ENCODE data around the gene CHADL.
A peak's percentile ranks its signal among the peaks of the same experiment; 100 is the strongest.

The CHADL gene

DNA sequence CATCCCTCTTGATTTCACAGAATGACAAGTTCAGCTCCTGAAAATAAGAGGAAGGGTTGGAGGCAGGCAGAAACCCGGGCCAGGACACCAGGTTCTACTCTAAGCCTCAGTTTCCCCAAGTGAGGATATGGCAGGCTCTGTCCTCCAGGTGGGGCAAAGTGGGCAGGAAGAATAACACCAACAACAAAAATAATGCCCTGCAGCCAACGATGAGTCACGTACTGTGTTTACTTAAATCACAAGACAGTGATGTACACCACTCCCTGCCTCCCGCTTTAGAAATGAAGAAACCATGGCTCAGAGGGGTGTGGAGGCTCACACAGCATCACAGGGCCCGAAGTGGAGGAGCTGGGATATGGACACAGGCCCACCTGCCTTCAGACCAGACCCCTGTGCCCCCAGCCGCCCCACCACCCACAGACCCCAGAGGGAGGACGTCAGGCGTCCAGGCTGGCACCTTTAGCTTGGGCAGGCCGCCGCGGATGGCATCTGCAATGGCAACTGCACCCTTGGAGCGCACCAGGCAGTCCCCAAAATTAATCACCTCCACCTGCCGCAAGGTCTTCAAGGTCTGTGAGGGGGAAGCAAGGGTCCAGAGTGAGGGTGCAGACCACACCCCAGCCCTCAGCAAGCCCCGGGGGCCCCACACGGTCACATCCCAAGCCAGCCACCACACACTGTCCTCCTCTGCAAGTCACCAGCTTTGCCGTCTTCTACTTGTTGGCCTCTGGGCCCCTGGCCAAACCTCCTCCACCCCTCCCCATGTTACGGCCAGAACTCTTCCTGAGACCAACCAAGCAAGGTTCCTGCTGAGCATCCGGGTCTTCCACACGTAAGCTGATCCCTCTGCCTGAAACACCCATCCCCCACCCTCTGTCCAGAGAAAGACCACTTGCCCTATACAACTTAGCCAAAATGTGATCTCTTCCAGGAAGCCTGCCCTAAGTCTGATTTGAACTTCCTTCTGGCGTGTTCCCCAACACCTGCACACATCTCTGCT lies 15.8 kb upstream of the CHADL start:
- no peak for DNase-seq

DNA sequence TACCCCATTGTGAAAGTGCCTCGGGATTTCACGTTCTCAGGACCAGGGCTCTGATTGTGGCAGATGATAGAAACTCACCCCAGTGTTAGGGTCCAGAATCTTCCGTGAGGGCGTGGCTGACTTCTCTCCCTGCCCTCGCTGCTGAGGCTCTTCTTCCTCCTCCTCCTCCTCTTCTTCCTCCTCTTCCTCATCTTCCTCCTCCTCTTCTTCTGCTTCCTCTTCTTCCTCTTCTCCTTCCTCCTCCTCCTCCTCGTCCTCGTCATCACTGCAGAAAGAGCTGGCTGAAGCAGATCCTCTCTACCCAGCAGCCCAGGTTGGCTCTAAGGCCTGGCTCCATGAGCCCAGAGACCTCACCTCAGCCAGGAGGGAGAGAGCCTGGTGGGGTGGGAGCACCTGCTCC lies 13.5 kb upstream of the CHADL start:
- DNase-seq: no peak

DNA sequence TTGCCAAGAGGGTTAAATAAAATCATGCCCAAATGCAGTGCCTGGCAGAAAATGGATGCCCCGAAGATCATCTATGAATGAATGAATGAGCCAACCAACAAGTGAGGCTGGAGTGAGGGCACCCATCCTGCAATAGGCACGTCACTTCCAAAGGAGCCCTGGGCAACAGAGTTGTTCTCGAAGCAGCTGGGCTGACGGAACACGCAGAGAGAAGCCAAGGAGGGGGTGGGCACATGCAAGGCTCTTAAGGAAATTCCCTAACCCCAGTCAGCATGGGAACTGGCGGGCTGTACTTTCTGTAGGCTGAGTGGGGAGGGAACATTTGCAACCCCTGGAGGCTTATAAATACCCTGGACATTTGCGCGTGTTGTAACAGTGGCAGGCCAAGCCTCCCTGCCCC lies 11.6 kb upstream of the CHADL start:
- DNase-seq: no peak

DNA sequence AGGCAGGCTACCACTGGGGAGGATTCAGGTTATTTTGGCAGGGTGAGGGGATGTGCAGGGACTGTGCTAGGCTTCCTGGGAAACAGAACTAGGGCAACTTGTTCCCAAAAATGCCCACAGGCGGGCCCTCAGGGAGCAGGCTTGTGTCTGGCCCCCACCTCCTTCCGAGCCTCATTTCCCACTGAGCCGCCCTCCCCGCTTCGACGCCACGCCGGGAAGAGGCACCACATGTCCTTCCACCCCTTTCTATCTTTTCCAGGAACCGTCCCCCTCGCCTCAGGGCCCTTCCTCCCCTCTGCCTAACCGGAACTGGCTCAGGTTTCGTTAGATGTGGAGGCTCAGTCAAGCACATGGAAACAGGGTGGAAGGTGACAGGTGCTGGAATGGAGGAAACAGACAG lies 9.4 kb upstream of the CHADL start:
- no peak for DNase-seq

GRCh38 chr22:41249442-41249841 lies 8.7 kb upstream of the CHADL start:
- no peak for DNase-seq

DNA sequence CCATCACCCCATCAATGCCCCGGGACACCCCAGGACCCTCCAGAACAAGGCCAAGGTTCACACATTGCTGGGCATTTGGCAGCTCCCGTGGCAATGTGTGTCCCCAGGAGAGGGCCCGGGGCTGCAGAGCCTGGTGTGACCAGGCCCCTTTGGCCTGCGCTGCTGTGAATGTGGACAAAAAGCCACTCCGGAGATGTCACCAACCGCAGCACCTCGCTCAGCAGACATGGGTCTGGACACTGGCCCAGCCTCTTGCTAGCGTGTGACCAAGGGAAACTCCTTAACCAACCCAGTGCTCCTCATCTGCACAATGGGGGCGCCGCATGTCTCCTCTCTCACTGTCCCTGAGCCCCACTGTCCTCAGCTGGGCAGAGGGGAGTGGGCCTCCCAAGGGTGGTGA lies 8.0 kb upstream of the CHADL start:
- no peak for DNase-seq

GRCh38 chr22:41248314-41248713 lies 7.6 kb upstream of the CHADL start:
- DNase-seq: no peak

DNA sequence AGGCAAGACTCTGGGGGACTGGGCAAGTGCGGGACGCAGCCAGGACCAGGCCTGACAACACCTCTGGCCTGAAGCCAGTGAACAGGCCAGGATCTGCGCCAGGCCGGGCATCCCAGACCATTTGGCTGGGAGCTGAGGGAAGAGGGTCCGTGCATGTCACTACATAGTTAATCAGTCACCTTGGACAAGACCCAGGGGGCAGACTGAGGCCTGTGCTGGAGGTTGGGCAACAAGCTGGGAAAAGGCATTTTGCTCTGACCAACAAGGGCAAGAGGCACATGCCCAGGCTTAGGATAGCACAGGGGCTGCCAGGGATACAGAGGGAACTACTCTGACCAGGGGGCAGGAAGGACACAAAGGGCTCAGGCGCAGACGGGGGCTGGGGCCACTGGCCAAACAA lies 7.0 kb upstream of the CHADL start:
- no peak for DNase-seq

DNA sequence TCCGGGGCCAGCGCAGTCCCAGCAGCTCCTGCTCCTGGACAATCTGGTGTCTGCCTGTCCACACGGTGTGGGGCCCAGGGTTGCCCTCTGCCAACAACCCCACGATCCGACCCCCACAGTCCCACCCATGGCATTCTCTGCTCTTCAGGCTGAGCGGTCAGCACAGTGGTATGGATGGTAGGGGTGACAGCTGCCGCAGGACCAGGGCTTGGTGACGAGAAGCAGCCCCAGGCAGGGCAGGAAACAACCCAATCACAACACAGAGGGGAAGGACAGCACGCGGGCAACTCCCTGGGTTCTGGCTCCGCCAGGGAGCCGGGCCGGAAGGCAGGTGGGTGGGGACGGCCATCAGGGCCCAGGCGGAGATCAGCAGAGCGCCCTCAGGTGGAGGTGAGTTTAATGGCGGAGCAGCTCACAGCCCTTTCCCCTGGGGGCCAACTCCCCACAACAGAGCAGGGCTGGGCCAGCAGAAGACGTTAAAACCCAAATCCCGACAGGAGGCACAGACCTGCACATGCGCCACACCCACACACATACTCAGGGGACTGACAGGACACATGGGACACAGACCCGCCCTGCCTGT lies 5.3 kb upstream of the CHADL start:
- no peak for DNase-seq

DNA sequence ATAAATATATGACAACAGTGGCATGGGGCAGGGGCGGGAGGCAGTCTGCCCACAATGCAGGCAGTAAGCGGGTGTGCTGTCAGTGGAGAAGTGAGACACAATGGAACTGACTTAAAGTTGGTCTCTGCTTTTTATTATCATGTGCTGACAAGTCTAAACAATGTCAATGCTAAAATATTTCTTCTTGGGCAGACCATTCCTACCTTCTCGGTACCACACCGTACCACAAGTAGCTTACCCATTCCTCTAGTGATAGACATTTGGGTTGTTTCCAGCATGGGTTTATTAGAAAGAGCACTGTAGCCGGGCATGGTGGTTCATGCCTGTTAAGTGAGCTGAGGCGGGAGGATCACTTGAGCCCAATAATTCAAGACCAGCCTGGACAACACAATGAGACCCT lies 2.6 kb upstream of the CHADL start:
- DNase-seq: no peak

DNA sequence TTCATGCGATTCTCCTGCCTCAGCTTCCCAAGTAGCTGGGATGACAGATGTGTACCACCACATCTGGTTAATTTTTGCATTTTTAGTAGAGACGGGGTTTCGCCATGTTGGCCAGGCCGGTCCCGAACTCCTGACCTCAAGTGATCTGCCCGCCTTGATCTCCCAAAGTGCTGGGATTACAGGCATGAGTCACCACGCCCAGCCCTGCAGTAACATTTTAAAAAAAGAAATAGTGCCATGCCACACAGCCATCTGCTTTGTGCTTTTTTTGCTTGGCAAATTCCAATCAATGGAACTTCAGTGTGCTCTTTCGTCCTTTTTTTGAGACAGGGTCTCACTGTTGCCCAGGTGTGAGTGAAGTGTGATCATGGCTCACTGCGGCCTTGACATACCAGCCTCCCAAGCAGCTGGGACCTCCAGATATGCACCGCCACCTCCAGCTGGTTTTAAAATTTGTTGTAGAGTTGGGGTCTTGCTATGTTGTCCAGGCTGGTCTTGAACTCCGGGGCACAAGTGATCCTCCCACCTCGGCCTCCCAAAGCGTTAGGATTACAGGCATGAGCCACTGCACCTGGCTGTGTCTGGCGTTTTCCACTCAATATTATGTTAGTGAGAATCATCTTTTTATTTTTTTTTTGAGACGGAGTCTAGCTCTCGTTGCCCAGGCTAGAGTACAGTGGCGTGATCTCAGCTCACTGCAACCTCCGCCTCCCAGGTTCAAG lies 1.8 kb upstream of the CHADL start:
- DNase-seq: no peak

GRCh38 chr22:41241133-41241676 lies 474 bp upstream of the CHADL start:
- DNase-seq: no peak

DNA sequence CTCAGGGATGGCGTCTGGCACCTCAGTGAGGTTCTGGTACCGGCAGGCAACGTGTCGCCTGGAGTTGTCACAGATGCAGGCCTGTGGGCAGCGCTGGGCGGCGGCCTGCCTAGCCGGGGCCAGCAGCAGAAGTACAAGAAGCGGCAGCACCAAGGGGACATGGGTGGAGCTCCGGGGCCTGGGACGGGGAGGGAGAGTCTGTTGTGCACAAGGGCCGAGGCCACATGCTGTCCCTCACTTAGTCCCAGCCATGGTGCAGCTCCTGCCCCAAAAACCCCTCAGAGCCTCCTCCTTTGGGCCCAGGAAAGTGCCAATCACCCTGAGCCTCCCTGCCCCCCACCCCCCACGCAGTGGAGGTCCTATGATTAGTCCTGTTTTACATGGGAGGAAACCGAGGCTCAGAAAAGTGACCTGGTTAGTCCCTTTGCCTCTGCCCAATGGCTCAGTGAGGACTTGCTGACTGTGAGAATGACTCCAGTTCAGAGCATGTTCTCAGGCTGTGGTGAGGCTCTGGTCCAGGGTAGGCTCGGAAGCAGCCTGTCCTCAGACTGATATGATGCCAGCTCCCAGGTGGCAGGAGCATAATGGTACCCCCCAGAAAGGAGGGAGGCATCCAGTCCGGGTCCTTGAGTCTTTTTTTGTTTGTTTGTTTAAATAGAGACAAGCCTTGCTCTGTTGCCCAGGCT lies 1.1 kb downstream of the CHADL start:
- DNase-seq: no peak

DNA sequence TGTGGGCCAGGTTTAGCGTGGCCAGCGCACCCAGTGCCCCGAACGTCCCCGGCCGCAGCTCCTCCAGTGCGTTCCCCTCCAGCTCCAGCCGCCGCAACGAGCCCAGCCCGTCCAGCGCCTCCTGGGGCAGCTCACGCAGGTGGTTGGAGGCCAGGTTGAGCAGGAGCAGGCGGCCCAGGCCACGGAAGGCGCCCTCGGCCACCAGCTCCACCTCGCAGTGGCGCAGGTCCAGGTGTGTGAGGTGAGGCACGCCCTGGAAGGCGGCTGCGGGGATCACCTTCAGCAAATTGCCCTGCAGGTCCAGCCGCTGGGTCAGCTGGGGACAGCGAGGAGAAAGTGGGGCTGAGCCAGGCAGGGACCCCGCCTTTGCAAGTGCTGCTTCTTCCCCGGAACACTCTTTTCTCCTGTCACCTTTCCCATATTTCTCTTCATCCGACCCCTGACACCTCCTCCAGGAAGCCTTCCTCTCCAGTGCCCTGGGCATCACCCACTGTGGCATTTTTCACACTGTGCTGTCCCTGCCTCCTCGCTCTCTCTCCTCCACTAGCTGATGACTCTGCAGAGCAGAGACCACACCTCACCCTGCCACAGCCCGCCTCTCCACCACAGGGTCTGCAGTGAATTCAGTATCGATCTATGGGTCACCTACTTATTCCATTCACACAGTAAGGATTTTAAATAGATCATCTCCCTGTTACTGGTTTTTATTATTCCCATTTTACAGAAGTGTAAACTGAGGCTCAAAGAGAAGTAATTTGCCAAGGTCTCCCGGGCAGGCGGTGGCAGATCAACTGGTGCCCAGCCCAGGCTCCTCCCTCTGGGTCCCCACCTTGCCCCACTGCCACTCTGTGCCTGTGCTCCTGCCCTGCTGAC lies 1.9 kb downstream of the CHADL start:
- no peak for DNase-seq

GRCh38 chr22:41237707-41238569 lies 2.8 kb downstream of the CHADL start:
- DNase-seq: peak; percentile 47 to 81 (median 68)

- DNase-seq: no peak
Measured at GRCh38 chr22:41237036-41237706, 3.6 kb downstream of the CHADL start.

DNA sequence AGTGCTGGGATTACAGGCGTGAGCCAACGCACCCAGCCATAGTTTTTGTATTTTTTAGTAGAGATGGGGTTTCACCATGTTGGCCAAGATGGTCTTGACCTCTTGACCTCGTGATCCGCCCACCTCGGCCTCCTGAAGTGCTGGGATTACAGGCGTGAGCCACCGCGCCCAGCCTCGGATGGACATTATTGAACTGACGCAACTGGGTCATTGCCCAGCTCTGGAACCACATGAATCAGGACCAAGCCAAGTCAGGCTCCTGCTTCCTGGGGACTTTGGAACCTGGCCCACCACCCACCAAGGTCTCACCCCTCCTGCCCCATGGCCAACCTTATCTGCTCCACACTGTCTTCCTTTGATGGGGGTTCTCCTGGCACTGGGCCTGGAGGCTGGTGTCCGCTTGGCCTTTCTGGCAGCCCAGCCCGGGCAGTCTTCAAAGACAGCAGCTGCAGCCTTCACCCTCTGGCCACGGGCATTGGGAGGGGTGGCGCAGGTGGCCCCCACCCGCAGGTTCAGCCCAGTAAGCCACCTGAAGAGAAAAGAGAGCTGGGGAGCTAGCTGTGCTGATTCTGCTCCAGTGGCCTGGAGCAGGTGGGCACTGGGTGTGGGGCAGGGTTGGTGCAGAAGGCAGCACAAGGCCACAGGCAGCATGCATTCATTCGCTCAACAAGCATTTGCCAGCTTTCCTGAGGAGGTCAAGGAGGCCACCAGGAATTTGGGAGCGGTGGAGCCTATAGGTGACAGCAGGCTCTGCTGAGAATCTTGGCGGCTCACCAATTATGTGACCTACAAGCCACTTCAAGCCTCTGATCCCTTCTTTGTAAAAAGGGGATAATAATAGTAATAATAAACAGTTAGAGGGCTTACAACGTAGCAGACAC lies 5.7 kb downstream of the CHADL start:
- DNase-seq: no peak

DNA sequence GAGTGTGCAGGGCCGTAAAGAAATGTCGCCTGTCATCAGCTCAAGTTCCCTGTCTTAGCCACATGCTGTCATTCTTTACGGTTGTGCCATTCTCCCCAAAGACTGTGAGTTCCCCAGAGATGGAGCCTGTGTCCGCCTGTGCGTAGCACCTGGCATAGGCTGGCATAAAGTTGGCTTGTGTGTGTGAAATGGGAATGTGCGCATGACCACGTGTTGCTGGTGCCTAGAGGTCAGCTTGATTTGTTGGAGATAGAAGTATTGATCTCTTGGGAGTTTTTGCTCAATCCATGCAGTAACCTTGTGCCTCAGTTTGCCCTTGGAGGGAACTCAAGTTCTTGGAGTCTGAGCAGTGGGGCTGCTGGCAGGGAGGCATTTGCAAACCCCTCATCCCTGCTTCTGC lies 9.4 kb downstream of the CHADL start:
- DNase-seq: no peak

DNA sequence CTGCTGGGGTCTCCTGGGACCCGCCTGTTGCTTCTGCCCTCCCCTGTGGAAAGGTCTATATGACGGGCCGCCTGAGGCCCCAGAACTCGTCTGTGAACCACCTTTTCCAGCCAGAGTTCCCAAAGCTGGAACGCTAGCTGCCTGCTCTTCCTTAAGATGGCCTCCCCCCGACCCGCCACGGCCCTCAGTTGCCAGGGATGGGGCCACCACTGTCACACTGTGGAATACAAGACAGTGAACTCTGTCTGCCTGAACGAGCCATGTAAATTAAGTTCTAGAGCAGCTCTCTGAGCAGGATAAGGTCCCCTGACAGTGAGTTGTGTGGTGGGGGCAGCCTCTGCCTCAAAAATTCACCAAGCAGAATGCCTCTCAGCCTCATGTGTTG lies 10.3 kb downstream of the CHADL start:
- no peak for DNase-seq

All from activated CD4-positive, CD25-positive, alpha-beta regulatory T cell (primary cell).